HG03159 (cell line): Measurements from ENCODE around the gene DPH5.
"Not testable (repeated sequence)": the region's sequence is repeated elsewhere in the genome, so short reads cannot be mapped to it uniquely, and the experiment has no call there.

Experiments
- ATAC-seq: cut with Tn5 transposase; IDR thresholded peaks from one replicate; pipeline ENCODE4 v1.9.1; 2021; ENCODE audit warnings: mild to moderate bottlenecking, moderate library complexity; ENCODE audit not compliant: unreplicated experiment

The DPH5 gene

GRCh38 chr1:101025657-101026429, at the start of gene DPH5:
TSS of gene DPH5 (minus strand) at chr1:101025784. CDS start at chr1:101025443, 341 bp downstream.
- peak; percentile 85 for ATAC-seq

- no peak for ATAC-seq
Observed at GRCh38 chr1:101073836-101074235, 48.3 kb upstream of the DPH5 start.

DNA sequence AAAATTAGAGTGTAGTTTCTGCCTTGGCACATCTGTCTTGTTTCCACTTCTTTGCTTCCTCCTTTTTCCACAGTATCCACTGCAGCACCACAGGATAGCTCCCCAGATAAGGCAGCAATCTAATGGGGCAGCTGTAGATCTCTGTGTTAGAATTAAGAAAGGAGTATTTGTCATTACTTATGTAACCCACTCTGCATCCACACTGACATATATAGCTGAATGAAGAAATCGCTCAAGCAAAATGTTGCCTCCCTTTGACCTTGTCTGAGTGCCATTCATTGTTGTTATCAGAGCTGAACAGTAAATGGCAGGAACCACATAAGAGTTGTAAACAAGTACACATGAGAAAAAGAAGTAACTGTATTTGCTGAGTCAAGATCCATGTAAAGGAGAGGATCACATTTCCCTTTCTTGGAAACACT, 45.9 kb upstream of the DPH5 start:
- ATAC-seq = no peak

DNA sequence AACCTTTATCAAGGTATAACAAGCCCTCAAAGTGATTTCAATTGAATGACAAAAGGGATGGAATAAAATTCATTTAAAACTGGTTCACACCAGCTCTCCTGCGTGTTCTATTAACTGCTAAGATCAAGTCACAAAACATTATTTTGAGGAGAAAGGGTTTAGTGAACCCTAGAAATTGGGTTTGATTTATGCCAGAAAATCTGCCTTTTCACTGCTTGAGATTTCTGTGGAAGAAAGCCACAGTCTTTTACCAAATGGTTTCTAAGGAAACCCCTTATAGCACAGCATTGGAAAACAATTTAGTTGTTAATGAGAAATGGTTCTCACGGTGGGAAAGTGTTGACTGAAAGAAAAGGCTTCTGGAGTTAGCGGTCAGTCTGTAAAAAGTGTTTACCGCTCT, 43.6 kb upstream of the DPH5 start:
- ATAC-seq = no peak

DNA sequence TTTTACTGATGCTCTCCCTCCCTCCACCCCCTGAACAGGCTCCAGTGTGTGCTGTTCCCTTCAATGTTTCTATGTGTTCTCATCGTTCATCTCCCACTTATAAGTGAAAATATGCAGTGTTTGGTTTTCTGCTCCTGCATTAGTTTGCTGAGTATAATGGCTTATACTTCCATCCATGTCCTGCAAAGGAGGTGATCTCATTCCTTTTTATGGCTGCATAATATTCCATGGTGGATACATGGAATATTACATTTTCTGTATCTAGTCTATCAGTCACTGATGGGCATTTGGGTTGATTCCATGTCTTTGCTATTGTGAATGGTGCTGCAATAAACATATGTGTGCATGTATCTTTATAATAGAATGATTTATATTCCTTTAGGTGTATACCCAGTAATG, 41.4 kb upstream of the DPH5 start:
- not testable (repeated sequence) for ATAC-seq

DNA sequence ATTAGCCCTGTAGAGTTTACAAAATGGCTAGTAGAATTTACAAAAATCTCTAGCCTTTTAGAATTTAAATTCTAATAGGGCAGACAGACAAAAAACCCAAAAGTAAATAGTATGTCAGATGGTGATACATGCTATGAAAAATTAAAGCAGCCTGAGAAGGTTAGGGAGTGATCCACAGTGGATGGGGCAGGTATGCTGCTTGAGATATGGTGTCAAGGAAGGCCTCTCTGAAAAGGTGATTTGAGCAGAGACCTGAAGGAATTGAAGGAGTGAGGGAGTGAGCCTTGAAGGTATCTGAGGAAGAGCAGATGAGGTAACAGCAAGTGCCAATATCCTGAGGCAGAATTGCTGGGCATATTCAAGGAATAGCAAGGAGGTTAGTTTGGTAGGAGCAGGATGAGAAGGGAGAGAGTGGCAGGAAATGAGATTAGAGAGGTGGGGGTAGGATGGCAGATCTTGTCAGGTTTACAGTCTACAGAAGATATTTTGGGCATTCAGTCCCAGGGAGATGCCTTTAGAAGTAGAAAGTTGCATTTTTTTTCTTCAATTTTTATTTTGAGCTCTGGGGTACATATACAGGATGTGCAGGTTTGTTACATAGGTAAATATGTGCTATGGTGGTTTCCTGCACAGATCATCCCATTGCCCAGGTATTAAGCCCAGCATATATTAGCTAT, 40.8 kb upstream of the DPH5 start:
- ATAC-seq = no peak

DNA sequence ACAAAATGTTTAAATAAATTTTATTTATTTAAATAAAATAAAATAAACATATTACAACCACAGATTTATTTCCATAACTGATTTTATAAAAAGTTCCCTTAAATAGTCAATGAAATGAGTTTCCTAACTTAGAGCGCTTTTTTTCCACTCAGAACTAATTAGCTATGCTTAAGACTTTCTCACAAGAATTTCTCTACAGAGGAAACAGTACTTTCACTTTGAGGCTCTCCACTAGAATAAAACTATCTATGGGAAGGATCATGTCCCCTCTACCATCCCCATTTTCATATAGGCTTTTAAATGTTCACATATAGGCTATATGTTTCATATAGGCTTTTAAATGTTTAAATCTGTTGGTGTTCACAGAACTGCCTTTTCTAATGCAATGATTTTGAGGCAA, 40.0 kb upstream of the DPH5 start:
- ATAC-seq = no peak

DNA sequence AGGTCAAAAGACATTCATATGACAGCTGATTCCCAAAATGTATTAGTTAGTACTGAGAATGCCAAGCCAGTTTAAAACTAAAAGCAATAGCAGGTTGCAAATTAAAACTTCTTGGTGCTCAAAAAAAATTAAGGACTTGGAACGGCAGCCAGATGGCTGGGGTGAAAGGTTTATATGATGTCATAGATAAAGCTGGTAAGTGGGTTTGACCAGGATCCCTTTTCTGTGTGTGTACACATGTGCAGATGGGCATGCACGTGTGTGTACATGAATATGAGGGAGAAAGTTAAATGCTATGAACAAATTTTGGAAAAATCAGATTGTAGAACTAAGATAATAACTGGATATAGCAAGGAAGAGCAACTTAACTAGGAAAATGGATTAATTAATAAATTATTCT, 39.1 kb upstream of the DPH5 start:
- no peak for ATAC-seq

- peak; percentile 53 for ATAC-seq
Observed at GRCh38 chr1:101060992-101061391, 35.4 kb upstream of the DPH5 start.

DNA sequence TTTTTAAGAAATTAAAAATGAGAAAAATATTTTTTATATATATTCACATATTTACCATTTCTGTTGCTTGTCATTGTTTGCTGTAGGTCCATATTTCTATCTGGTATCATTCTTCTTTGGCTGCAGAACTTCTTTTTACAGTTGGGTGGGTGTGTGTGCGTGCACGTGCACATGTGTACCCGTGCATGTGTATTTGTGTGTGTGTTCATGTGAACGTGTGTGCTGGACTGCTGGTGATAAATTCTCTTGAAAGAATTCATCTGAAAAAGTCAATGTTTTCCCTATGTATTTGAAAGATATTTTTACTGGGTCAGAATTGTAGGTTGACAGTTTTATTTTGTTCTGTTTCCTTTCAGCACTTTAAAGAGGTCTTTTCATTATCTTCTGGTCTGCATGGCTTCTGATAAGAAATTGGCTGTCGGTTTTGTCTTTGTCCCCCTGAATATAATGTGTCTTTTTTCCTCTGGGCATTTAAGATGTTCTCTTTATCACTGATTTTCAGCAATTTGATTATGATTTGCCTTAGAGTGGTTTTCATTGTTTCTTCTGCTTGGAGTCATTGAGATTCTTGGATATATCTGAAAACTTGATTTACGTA, 34.5 kb upstream of the DPH5 start:
- no peak for ATAC-seq

- no peak for ATAC-seq
Observed at GRCh38 chr1:101055623-101056022, 30.0 kb upstream of the DPH5 start.

- peak; percentile 88 for ATAC-seq
Observed at GRCh38 chr1:101051688-101052638, 26.4 kb upstream of the DPH5 start.

DNA sequence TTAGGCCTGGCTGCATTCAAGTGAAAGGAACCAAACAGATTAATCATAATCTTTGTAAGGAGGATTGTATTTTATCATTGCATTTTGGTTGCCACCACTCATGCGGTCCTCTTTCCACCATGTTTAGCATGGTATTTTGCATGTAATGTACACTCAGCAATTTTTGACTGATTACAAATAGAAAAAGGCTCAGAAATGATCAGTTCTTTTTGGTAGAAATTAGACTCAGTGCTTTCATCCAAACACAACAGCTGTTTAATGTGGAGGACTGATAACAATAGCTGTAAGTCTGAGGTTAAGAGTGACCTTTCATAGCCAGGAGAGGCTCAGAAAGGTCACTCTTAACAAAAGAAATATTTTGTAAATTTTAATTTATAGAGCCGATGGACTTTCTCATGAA, 25.3 kb upstream of the DPH5 start:
- ATAC-seq = no peak

GRCh38 chr1:101044749-101045148, 19.2 kb upstream of the DPH5 start:
- ATAC-seq = no peak

DNA sequence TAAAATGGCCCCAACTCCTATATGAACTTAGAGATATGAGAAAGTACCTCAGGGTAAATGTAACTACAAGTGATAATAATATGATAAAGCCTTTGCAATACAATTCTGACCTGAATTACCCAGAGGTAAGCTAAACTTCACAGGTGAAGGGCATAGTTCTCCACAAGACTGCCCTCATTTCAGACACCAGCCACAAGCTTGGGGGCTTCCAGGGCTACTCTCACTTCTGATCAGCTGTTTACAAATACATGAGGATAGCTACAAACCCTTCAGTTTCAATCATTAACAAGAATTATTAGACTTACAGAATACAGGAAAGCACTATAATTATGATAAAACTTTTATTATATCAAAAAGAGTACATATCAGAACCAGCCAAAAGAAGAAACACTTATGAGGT, 18.7 kb upstream of the DPH5 start:
- no peak for ATAC-seq

DNA sequence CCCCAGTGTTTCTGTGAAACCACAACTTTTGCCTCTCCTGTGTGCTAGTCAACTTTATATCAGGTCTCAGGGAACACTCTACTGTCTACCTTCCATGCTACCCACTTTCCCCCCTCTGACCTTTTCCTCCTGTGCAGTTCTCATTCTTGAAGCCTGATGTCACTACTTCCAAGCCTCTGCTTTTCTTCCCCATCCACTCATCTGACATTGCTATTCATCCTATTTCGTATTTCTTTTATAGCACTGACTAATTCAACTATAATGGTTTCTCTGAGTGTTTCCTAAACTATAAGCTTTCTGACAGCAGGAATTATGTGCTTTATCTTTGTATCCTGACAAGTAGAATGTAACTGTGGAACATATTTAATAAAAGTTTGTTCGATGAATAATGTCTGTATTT, 18.2 kb upstream of the DPH5 start:
- ATAC-seq = no peak

DNA sequence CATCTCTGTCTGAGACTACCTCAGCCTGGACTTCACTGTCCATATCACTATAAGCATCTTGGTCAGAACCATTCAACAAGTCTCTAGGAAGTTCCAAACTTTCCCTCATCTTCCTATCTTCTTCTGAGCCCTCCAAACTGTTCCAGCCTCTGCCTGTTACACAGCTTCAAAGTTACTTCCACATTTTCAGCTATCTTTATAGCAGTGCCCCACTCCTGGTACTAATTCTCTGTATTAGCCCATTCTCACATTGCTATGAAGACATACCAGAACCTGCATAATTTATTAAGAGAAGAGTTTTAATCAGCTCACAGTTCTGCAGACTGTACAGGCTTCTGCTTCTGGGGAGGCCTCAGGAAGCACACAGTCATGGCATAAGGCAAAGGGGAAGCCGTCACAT, 15.7 kb upstream of the DPH5 start:
- ATAC-seq = no peak

GRCh38 chr1:101040666-101041065, 15.1 kb upstream of the DPH5 start:
- ATAC-seq = no peak

DNA sequence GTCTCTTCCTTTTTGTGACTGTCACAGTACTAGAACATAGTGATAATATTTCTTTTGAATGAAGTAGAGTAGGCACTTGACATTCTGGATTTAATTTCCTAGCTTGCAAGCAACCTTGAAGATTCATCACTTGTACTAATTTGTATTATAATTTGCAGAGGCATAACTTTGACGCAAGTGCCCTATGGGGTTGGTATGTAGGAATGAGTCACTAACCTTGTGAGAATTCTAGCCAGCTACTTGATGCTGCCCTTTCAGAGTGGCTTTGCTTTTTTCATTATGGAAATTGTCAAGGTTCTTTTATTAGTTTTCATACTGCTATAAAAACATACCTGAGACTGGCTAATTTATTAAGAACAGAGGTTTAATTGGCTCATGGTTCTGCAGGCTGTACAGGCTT, 13.7 kb upstream of the DPH5 start:
- ATAC-seq = no peak

DNA sequence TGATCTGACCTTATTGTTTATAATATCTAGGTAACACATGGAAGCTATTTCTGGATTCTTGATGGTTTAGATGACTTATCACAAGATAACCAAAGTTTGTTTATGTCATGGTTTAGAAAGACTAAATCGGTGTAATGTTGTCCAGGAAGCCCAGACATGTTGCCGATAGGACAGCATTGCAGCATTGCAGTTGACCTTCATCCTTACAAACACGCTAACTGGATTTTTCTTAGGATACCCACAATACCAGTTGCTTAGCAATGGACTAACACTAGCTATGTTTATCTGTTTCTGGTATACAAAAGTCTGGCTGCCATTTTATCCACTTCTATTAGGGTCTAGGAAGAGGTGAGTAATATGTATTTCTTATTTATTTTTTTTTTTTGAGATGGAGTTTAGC, 11.7 kb upstream of the DPH5 start:
- no peak for ATAC-seq

DNA sequence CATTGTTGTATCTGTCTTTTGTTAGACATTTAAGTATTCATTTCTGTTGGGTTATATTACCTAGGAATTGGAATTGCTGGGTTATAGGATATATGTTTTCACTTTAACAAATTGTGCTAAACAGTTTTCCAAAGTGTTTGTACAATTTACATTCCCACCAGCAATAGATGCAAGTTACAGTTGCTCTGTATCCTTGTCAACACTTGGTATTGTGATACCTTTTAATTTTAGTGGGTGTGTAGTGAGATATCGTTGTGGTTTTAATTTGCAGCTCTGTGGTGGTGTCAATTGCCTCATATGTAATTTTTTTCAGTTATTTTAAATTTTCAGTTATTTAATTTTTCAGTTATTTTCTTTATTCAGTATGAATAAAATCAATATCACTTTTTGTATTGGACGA, 7.4 kb upstream of the DPH5 start:
- ATAC-seq = no peak
